Measurements from ENCODE around the gene CHN1.

The CHN1 gene

GRCh38 chr2:175004980-175005732, at the start of gene CHN1:
CHN1 (minus strand) TSS chr2:175005381; CDS start chr2:175004912, 469 bp downstream.
- in situ Hi-C loops (cut with MboI; ENCODE audit: low sequenced_read_pairs): no loop called here

GRCh38 chr2:175054340-175054739, 49.2 kb upstream of the CHN1 start:
- in situ Hi-C loops (cut with MboI; ENCODE audit: low sequenced_read_pairs): no loop called here

GRCh38 chr2:175049661-175050060, 44.5 kb upstream of the CHN1 start:
- in situ Hi-C loops (cut with MboI; ENCODE audit: low sequenced_read_pairs): no loop called here

GRCh38 chr2:175048275-175048674, 43.1 kb upstream of the CHN1 start:
- in situ Hi-C loops (cut with MboI; ENCODE audit: low sequenced_read_pairs): no loop called here

- in situ Hi-C loops (cut with MboI; ENCODE audit: low sequenced_read_pairs): no loop called here
Measured at GRCh38 chr2:175039490-175039889, 34.3 kb upstream of the CHN1 start.

- in situ Hi-C loops (cut with MboI; ENCODE audit: low sequenced_read_pairs): no loop called here
Measured at GRCh38 chr2:175039031-175039430, 33.9 kb upstream of the CHN1 start.

- in situ Hi-C loops (cut with MboI; ENCODE audit: low sequenced_read_pairs): no loop called here
Measured at GRCh38 chr2:175037941-175038340, 32.8 kb upstream of the CHN1 start.

GRCh38 chr2:175036582-175037018, 31.4 kb upstream of the CHN1 start:
- in situ Hi-C loops (cut with MboI; ENCODE audit: low sequenced_read_pairs): no loop called here

GRCh38 chr2:175035806-175036205, 30.6 kb upstream of the CHN1 start:
- in situ Hi-C loops (cut with MboI; ENCODE audit: low sequenced_read_pairs): no loop called here

GRCh38 chr2:175034716-175035115, 29.5 kb upstream of the CHN1 start:
- in situ Hi-C loops (cut with MboI; ENCODE audit: low sequenced_read_pairs): no loop called here

- in situ Hi-C loops (cut with MboI; ENCODE audit: low sequenced_read_pairs): no loop called here
Measured at GRCh38 chr2:175030380-175031271, 25.4 kb upstream of the CHN1 start.

- in situ Hi-C loops (cut with MboI; ENCODE audit: low sequenced_read_pairs): no loop called here
Measured at GRCh38 chr2:175027755-175028154, 22.6 kb upstream of the CHN1 start.

GRCh38 chr2:175026385-175026784, 21.2 kb upstream of the CHN1 start:
- in situ Hi-C loops (cut with MboI; ENCODE audit: low sequenced_read_pairs): no loop called here

GRCh38 chr2:175025946-175026345, 20.8 kb upstream of the CHN1 start:
- in situ Hi-C loops (cut with MboI; ENCODE audit: low sequenced_read_pairs): no loop called here

- in situ Hi-C loops (cut with MboI; ENCODE audit: low sequenced_read_pairs): no loop called here
Measured at GRCh38 chr2:175025233-175025632, 20.1 kb upstream of the CHN1 start.

- in situ Hi-C loops (cut with MboI; ENCODE audit: low sequenced_read_pairs): no loop called here
Measured at GRCh38 chr2:175022923-175023322, 17.7 kb upstream of the CHN1 start.

- in situ Hi-C loops (cut with MboI; ENCODE audit: low sequenced_read_pairs): no loop called here
Measured at GRCh38 chr2:175019566-175020327, 14.6 kb upstream of the CHN1 start.

GRCh38 chr2:175017618-175018414, 12.6 kb upstream of the CHN1 start:
- in situ Hi-C loops (cut with MboI; ENCODE audit: low sequenced_read_pairs): no loop called here

GRCh38 chr2:175015340-175015739, 10.2 kb upstream of the CHN1 start:
- in situ Hi-C loops (cut with MboI; ENCODE audit: low sequenced_read_pairs): no loop called here

- in situ Hi-C loops (cut with MboI; ENCODE audit: low sequenced_read_pairs): no loop called here
Measured at GRCh38 chr2:175012516-175012915, 7.3 kb upstream of the CHN1 start.
